GM12801 (cell line): ENCODE data around the gene SV2C.

Experiments
- CTCF ChIP-seq: IDR thresholded peaks from one replicate; pipeline ENCODE4 v1.5.1; 2011; ENCODE audit warnings: control low read depth; ENCODE audit not compliant: insufficient read length; ENCODE audit errors: extremely low read depth

The SV2C gene

GRCh38 chr5:76383126-76383832 is 300.1 kb downstream of the SV2C start:
- no peak for TF ChIP-seq CTCF

- no peak for TF ChIP-seq CTCF
These were observed 301.0 kb downstream of the SV2C start for GRCh38 chr5:76384189-76384588.

GRCh38 chr5:76384705-76385104 is 301.5 kb downstream of the SV2C start:
- no peak for TF ChIP-seq CTCF

- TF ChIP-seq CTCF = no peak
These were observed 302.4 kb downstream of the SV2C start for GRCh38 chr5:76385540-76385939.

GRCh38 chr5:76386360-76386759 is 303.2 kb downstream of the SV2C start:
- no peak for TF ChIP-seq CTCF

GRCh38 chr5:76388236-76388635 is 305.1 kb downstream of the SV2C start:
- no peak for TF ChIP-seq CTCF

- TF ChIP-seq CTCF = no peak
These were observed 305.8 kb downstream of the SV2C start for GRCh38 chr5:76388791-76389512.
